HG02973 (cell line): ENCODE measurements around the gene ST7.
"Not testable (repeated sequence)": the region's sequence is repeated elsewhere in the genome, so short reads cannot be mapped to it uniquely, and the experiment has no call there.

ENCODE experiments used
- ATAC-seq: cut with Tn5 transposase; IDR thresholded peaks from one replicate; pipeline ENCODE4 v1.9.1; 2021; ENCODE audit warnings: moderate library complexity; ENCODE audit not compliant: unreplicated experiment

Gene ST7

DNA sequence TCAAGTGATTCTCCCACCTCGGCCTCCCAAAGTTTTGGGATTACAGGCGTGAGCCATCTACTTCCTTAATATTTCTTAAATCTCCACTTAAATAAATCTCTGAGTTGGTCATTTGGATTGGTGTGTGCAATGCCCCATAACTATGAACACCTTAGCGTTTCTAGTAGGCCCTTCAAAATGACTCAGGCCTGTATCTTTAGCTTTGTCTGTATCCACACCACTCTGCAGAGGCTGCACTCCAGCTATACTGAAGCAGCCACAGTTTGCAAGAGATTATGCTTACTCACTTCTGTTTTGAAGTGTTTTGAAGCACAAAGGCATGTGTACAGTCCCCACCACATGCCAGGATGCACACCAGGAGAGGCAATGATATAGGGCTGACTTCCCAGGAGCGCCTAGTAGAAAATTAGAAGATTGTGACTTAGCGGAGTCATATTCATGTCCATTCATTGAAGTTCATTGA, 2.4 kb upstream of the ST7 start:
- ATAC-seq = no peak

DNA sequence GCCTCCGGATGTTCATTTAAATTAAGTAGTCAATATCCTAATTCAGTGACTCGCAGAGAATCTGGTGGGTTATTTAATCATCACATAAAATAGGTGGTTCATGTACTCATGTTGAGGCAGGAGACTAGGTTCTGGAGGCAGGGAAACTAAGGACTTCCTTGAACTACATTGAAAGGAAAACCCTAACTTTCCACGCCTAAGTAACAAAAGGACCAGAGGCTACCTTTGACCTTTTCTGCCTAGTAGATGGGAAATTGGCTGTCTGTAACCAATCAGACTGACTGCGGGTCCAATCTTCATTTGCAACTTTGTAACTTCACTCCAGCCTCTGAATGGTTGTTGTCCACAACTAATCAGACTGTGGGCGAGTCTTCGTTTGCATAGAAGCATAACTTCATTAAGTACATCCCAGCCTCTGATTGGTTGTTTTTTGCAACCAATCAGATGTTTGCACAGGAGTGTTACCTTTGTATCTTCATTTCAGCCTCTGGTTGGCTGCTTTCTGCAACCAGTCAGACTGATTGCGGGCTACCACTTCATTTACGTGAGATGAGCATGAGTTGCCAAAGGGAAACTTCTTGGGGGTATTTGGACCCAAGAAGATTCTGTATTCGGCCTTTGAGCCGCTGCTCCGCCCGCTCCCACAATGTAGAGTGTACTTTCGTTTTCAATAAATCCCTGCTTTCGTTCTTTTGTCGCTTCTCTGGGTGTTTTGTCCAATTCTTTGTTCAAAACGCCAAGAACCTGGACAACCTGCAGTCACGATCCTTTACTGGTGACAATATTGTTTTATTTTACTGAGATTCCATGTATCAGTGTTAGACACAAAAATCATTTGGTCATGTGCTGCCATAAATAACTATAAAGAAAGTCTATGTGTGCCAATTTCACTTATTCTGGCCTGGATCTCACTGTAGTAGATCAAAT, 1.7 kb upstream of the ST7 start:
- ATAC-seq = no peak

DNA sequence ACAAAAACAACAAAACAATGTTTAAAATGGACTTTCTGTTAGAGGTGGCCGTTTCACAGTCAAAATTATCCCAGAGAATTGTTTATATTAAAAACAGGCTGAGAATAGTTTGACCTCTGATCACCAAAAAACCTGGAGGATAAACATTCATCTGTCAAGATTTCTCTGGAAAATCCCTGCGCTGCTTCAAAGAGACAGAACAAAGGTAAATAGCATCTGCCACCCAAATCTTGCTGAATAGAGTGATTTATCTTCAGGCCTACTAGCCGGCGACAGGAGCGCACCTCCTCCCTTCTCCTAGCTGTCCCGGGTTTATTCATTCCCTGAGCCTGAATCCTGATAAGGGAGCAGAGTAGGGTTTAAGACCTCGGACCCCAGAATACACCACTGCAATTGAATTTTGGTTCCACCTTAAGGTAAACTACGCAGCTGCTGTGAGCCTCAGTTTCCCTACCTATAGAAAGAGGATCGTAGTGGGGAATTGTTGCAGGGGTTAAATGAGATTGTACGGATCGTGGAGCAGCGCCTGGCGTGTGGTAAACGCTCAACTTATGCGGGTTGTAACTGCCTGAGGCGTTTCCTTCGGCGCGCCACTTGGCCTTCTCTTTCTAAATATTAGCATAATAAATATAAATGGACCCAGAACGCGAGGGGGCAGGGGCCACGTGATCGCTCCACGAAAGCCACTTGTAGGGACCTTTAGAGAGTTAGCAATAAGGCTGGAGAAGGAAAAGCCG, 498 bp upstream of the ST7 start:
- peak; percentile 15 for ATAC-seq

DNA sequence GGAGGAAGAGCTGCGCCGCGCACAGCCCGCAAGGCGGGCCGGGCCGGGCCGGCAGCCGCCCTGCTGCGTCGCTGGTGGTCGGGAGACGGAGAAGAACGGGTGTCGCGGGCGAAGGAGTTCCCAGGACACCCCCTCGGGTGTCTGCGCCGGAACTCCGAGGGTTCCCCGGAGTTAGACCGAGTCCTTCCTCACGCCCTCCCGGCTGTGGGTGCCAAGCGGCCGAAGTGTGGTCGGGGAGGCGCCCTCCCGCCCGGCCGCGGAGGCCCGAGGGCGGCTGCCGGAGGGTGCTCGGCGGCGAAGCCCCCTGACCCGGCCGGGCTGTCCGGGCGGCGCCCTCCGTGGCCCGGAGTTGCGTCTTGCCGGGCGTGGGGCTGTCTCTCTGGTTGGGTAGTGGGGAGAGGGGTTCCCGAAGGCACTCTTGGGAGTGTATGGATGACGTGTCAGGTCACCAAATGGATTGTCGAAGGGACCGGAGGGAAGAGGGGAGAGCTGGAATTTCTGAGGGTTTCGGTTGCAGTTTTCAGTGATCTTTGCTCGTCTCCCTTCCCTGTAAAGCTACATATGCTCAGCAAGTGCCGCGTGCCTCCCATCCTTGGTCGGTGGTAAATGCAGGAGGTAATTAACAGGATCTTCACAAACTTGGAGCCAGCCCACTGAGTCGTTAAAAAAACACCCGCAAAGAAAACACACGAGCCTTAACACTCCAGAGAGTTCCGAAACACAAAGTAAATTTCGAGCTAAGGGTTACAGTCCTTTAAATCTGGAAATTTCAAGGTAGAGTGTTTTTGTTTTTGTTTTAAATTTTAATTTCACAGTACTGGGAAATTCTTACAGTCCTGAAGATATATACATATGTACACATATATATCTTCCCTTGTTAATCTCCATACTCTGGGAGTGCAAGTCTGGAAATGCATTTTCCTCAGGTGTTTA, 871 bp downstream of the ST7 start:
- peak; percentile 14 for ATAC-seq

DNA sequence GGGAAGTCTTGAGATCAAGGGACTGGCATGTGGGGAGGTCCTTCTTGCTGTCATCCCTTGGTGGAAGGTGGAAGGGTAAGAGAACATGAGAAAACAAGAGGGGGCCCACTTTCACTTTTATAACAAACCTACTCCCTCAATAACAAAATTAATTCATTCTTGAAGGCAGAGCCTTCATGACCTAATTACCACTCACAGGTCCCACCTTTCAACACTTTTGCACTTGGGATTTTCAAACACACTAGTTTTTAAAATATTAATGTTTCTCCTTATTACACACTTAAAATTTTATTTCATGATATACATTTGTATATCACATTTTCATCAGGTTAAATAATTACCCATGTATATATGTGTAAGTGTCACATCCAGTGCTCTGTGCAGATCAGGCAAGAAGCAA, 2.0 kb downstream of the ST7 start:
- ATAC-seq = no peak

DNA sequence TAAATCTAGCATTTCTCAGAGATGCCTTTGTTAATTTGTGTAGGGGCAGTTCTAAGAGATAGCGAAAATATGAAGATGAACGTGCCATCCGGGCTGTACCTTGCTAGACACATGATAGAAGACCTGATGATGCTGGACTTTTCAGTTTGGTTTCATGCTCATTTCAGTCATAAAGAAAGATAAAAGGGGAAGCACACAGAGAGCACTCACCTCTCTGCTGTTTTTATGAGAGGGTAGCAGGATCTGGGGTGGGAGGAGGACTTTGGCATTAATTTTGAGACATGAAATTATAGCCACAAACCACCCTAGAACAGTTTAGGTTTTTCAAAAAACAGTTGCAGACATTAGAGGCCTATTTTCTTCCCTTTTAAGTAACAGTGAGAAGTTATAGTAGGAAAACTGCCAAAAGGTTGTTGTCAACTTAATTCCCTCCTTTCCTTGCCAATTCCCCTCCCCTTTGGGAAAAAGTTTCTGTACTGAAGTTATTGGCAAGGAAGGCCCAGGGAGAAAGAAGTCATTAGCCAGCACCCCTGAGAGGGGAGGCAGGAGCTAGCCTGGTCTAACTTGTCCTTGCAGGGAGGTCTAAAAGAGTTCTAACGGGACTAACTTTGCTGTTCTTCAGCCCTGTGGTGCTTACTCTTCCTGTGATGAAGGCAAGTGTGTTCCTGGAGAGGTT, 2.6 kb downstream of the ST7 start:
- peak; percentile 81 for ATAC-seq

DNA sequence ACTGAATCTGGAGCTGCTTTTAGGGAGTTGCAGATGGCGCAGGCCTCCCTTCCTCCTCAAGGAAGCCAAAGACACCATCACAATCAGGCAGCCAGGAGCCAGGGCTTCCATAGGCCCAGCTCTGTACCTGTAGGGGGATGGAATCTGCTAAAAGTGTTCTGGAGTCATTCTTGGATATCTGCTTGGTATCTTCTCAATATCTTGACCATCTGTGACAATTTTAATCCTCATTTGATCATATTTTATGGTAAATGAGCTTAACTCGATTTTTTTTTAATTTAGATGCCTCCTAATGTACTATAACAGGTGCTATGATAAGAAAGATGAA, 3.1 kb downstream of the ST7 start:
- ATAC-seq = no peak

DNA sequence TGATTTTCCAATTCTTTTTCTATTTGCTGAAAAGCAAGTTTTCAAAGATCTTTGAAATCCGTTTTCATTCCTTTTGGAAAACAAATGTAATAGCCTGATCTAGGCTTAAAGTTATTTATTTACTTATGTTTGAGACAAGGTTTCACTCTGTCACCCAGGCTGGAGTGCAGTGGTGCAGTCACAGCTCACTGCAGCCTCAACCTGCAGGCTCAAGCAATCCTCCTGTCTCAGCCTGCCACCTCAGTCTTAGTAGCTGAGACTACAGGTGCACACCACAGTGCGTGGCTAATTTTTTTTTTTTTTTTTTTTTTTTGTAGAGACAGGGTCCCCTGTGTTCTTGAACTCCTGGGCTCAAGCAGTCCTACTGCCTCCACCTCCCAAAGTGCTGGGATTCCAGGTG, 4.6 kb downstream of the ST7 start:
- ATAC-seq = no peak

DNA sequence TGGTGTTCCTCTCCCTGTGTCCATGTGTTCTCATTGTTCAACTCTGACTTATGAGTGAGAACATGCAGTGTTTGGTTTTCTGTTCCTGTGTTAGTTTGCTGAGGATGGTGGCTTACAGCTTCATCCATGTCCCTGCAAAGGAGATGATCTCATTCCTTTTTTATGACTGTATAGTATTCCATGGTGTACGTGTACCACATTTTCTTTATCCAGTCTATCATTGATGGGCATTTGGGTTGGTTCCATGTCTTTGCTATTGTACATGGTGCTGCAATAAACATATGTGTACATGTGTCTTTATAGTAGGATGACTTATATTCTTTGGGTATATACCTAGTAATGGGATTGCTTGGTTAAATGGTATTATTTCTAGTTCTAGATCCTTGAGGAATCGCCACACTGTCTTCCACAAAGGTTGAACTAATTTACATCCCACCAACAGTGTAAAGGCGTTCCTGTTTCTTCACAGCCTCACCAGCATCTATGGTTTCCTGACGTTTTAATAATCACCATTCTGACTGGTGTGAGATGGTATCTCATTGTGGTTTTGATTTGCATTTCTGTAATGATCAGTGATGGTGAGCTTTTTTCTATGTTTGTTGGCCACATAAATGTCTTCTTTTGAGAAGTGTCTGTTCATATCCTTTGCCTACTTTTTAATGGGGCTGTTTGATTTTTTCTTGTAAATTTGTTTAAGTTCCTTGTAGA, 8.8 kb downstream of the ST7 start:
- ATAC-seq = not testable (repeated sequence)

DNA sequence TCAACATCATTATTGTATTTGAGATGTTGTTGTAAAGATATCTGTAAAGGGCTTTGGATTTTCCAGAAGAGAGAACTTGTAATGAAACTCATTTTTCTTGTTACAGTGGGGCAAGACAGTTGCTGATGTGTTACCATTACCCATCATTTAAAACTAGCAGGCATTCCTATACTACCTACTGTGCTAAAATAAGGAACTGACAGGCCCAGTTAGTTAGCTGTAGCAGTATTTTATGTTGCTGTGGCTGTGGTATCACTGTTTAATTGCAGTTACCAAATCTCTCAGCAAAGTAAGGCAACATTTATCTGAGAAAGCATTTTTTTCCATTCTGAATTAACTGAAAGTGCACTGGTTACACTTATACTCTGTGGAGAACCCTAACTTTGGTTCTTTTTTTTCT, 9.9 kb downstream of the ST7 start:
- ATAC-seq = no peak

DNA sequence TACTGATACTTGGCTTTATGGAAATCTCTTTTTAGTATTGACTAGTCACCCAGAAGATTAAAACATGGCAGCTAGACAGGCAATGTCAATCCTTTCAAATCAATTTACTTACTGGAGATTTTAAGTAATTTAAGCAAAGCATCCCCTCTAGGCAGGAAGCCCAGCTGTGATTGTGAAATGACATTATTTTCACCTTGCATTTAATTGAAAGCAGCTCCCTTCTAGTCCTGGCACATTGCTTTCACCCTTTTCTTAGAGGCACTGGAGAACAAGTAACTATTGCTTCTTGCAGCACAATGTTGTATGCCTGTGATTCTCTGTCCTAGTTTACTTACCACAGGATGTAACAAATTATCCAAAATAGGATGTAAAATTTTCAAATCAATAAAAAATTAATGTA, 13.3 kb downstream of the ST7 start:
- ATAC-seq = no peak

DNA sequence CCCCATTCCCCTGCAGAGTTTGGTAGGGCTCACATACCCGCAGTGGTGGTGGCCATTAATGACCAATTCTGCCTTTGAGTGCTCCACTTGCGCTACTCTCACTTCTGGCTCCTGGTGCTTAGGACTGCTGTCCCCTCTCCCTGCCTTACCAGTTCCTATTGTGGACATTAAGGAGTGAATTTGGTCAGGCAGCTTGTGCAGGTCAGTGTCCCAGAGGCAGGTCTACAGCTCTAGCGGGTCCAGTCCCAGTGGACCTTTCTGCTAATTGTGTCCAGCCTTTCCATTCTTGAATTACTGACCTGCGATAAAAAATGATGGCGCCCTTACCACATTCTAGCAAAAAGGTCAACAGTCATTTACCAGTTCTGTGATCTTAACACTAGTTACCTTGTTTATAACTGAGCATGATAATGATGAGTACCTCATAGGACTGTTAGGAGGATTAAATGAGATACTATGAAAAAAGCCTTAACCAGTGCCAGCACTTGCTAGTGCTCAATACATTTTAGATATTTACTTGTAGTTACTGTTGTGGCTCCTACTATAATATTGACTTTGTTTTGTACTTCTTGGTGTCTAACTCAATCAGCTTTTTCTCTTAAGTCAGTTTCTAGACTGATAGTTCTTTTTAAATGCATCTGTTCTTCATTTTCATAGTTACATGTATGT, 14.1 kb downstream of the ST7 start:
- no peak for ATAC-seq

DNA sequence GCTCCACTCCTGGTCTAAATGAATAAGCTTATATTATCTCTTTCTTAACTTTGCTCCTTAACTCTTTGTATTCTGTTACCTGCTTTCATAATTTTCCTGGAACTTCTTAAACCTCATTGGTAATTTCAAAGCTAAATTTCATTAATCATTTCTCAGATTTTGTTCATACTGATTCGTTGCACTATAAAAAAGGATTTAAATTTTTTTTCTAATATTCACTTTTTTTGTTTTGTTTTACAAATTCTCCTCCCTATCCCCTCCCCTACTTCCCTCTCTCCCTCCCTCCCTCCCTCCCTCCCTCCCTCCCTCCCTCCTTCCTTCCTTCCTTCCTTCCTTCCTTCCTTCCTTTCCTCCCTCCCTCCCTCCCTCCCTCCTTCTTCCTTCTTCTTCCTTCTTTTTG, 14.7 kb downstream of the ST7 start:
- no peak for ATAC-seq

DNA sequence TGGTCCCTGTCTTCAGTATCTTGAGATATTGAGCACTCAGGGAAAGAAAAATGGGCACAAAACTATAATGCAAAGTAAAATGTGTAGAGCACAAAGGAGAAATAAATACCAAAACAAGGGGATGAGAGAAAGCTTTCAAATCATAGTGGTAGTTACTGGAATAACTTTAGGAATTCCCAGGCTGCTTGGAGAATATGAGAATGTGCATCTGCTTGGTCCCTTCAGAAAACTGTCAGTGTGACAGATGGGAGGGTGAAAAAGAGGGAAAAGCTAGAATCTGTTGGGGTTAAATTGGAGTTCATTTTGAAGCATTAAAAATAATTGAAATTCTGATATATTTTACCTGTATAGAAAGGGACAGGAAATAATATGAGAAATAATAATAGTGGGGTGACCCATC, 15.3 kb downstream of the ST7 start:
- ATAC-seq = no peak

DNA sequence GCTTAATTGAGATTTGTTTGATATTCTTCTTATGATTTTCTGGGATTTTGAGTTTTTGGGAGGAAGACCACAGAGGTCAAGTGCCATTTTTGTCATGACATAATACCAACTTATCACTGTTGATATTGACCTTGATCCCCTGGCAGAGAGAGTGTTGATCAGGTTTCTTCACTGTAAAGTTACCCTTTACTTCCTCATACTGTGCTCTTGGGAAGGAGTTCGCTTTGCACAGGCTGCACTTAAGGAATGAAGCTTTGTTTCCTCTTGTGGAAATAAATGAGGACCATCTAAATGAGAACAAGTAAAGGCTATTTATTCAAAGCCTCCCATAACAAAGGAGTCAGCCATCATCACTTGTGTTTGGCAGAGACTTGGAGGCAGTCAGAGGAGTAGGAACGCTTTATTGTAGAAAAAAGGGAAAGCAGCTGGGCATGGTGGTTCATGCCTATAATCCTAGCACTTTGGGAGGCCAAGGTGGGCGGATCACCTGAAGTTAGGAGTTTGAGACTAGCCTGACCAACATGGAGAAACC, 16.1 kb downstream of the ST7 start:
- no peak for ATAC-seq

DNA sequence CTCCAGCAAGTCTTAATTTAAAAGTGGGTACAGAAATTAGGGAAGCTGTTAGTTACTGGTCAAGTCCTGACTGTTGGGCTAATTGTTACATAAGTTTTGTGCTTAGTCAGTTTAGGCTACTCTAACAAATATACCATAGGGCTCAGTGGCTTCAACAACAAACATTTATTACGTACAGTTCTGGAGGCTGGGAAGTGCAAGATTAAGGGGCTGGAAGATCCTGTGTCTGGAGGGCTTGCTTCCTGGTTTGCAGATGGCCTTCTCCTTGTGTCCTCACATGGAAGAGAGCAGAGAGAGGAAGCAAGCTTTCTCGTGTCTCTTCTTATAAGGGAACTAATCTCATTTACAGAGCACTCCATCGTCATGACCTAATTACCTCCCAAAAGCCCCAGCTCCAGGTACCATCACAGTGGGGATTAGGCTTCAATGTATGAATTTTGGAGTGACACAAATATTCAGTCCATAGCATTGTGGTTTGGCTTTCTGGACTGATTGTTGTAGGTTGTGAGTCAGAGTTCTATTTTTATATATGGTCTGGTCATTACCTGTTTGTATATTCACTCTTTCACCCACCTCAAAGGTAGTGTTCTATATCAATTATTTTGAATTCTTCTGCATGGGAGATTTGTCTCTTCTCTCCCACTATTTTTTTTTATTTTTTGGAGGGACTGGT, 17.1 kb downstream of the ST7 start:
- ATAC-seq = peak; percentile 77

DNA sequence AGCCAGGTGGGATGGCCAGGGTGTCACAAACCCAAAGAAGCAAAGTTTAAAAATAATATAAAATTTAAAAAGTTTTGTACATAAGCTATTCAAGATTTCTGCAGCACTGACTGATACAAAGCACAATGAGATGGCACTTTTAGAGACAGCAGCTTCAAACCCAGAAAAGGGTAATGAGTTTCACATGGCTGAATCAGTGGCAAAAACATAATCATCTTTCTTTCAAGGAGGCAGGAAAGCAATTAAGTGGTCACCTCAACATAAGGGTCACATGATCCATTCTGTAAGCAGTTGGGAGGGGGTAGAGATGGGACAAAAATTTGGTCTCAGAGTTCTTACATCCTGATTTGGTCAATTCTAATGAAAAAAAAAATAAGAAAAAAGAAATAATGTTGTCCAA, 17.9 kb downstream of the ST7 start:
- not testable (repeated sequence) for ATAC-seq

DNA sequence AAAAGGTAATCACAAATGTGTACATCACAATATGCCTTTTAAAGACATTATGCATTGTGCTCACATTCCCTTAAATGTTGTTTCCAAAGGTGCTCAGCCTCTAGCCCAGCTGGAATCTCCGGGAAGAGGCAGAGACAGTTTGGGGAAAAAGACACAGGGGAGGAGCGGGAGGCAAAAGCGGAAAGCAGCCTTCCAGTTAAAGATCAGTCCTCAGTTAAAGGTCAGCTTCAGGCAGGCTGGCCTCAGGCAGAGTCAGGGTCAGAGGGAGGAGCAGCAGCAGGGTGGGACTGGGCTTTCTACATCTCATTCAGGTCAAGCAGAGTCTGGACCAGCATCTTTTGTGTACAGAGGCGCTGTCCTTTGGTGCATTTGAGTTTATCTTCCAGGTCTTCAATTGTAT, 18.6 kb downstream of the ST7 start:
- ATAC-seq = no peak

DNA sequence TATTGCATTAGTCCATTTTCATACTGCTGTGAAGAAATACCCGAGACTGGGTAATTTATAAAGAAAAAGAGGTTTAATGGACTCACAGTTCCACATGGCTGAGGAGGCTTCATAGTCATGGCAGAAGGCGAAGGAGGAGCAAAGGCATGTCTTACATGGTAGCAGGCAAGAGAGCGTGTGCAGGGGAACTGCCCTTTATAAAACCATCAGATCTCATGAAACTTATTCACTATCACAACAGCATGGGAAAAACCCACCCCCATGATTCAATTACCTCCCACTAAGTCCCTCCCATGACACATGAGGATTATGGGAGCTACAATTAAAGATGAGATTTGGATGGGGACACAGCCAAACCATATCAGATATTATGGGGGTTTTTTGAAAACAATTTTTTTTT, 21.7 kb downstream of the ST7 start:
- not testable (repeated sequence) for ATAC-seq
